ENCODE data around the gene MAML3.

DNA sequence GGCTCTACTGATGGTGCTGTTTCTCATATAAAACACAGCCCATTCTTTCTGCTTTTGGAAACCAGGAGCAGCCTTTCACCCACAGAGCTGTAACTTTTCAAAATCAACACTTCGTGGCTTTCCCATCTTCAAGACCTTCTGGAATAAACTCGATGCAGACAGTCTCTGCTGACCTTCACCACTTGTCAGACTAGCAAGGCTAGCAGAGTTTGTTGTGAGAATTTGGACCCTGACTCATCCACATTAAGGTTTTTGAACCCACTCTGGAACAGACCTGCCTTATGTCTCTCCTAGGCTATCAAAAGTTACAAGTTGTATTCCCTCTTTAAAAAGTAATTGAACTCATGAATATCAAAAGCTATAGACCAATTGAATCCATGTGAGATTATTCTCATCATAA lies 88.6 kb downstream of the MAML3 start:
- TF ChIP-seq, protein P1, sequence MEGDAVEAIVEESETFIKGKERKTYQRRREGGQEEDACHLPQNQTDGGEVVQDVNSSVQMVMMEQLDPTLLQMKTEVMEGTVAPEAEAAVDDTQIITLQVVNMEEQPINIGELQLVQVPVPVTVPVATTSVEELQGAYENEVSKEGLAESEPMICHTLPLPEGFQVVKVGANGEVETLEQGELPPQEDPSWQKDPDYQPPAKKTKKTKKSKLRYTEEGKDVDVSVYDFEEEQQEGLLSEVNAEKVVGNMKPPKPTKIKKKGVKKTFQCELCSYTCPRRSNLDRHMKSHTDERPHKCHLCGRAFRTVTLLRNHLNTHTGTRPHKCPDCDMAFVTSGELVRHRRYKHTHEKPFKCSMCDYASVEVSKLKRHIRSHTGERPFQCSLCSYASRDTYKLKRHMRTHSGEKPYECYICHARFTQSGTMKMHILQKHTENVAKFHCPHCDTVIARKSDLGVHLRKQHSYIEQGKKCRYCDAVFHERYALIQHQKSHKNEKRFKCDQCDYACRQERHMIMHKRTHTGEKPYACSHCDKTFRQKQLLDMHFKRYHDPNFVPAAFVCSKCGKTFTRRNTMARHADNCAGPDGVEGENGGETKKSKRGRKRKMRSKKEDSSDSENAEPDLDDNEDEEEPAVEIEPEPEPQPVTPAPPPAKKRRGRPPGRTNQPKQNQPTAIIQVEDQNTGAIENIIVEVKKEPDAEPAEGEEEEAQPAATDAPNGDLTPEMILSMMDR (IDR thresholded peaks at IDR 0.05; ENCODE audit: low read depth, low read length), result no peak
- TF ChIP-seq EZH2phosphoT487 (IDR thresholded peaks at IDR 0.05; ENCODE audit: low read depth), result no peak
